Panc1 (cell line): ENCODE results near the gene COQ6. TPM values are rescaled to one million over a fixed set of nuclear protein-coding genes. Genes with fewer than 3 reads are reported as not detected.

ENCODE experiments used
- ATAC-seq: fragments of 200-7000 bp; cut with Tn5 transposase; 2 replicates; pipeline ENCODE4 v1.9.1; 2020; ENCODE audit warnings: mild to moderate bottlenecking, moderate library complexity
- BruUV-seq: library from RNA; stranded (reverse); fragments of 400-500 nt; replicated peaks from 2 replicates; lab custom pipeline; 2021; lab: Mats Ljungman, UMichigan
- CTCF ChIA-PET: fragments of 300-600 bp; sonication (Branson Sonifier 250); formaldehyde crosslinking; loops from one replicate; lab custom pipeline; 2022; ENCODE audit warnings: antibody characterized with exemption; lab: Charles Lee
- POLR2A ChIA-PET: fragments of 300-600 bp; sonication (Branson Sonifier 250); formaldehyde crosslinking; loops from one replicate; lab custom pipeline; 2022; ENCODE audit warnings: antibody characterized with exemption; lab: Charles Lee
- DNase-seq: peaks from one replicate; pipeline ENCODE4 v3.0.0-alpha.2; 2010; ENCODE audit warnings: low read depth, low spot score
- H3K27ac ChIP-seq: 2 replicates; pipeline ENCODE4 v1.5.1; 2011; ENCODE audit warnings: mild to moderate bottlenecking, low read length, inconsistent platforms
- H3K27me3 ChIP-seq: fragments of 200-500 bp; sonication (Bioruptor generic); 2 replicates; pipeline ENCODE4 v1.6.0; 2014; ENCODE audit warnings: low read length, inconsistent platforms; ENCODE audit not compliant: control insufficient read depth, insufficient read depth
- H3K36me3 ChIP-seq: fragments of 200-500 bp; sonication (Bioruptor generic); 2 replicates; pipeline ENCODE4 v1.5.1; 2014; ENCODE audit warnings: inconsistent platforms, mild to moderate bottlenecking, low read length, moderate library complexity; ENCODE audit not compliant: control insufficient read depth, insufficient read depth
- H3K4me1 ChIP-seq: 2 replicates; pipeline ENCODE4 v1.5.1; 2011; ENCODE audit warnings: inconsistent platforms, mild to moderate bottlenecking, low read length, moderate library complexity; ENCODE audit not compliant: control insufficient read depth, insufficient read depth
- H3K4me3 ChIP-seq, 2 experiments: 2 replicates each; pipeline ENCODE4 v1.5.1; 2011 to 2012; ENCODE audit warnings: low read depth in 2 of 2, low read length in 2 of 2, mild to moderate bottlenecking in 2 of 2, inconsistent platforms in 1 of 2, moderate library complexity in 1 of 2
- H3K9me3 ChIP-seq: fragments of 200-500 bp; sonication (Bioruptor generic); 2 replicates; pipeline ENCODE4 v1.5.1; 2014; ENCODE audit warnings: low read depth, mild to moderate bottlenecking, inconsistent platforms, low read length, moderate library complexity; ENCODE audit not compliant: control insufficient read depth, insufficient read depth
- POLR2AphosphoS5 ChIP-seq: IDR thresholded peaks from 2 replicates; pipeline ENCODE4 v1.6.1; 2012; ENCODE audit warnings: mild to moderate bottlenecking, low read depth, low read length, moderate library complexity
- REST ChIP-seq, 2 experiments: IDR thresholded peaks; 2 replicates each; pipeline ENCODE4 v1.6.1; 2011 to 2012; ENCODE audit warnings: low read depth in 2 of 2, control low read depth in 1 of 2, low read length in 1 of 2, mild to moderate bottlenecking in 1 of 2, moderate library complexity in 1 of 2; ENCODE audit not compliant: insufficient read depth in 1 of 2
- SIN3A ChIP-seq: IDR thresholded peaks from 2 replicates; pipeline ENCODE4 v1.6.1; 2012; ENCODE audit warnings: low read depth, mild to moderate bottlenecking, low read length, moderate library complexity, borderline replicate concordance; ENCODE audit not compliant: insufficient read depth
- TCF7L2 ChIP-seq: IDR thresholded peaks from 2 replicates; pipeline ENCODE4 v1.6.1; 2011; ENCODE audit warnings: mild to moderate bottlenecking, low read depth, low read length, inconsistent platforms
- in situ Hi-C: cut with HindIII; loops from 2 replicates; pipeline ENCODE4 v1.10.0; 2016; ENCODE audit warnings: low sequenced_read_pairs, low pct_unique_long_range_greater_than_20kb
- intact Hi-C: fragments of 100-400 bp; cut with micrococcal nuclease; formaldehyde crosslinking; loops from one replicate; pipeline ENCODE4 v1.10.0; 2022; ENCODE audit not compliant: unreplicated experiment
- total RNA-seq: library from RNA; stranded (reverse); gene quantifications from one replicate; pipeline ENCODE4 v1.2.1, GENCODE V29; 2021; ENCODE audit not compliant: unreplicated experiment
- TF ChIP-seq, protein P1 (sequence below): fragments of 450-650 bp; IDR thresholded peaks from 2 replicates; pipeline ENCODE4 v1.5.1; 2017; ENCODE audit warnings: mild to moderate bottlenecking

Gene COQ6
- total RNA-seq, 1 experiment from 2014 or later = 18.5 TPM

- H3K27ac ChIP-seq = no peak overlapping the region
- DNase-seq (no peak), ATAC-seq (no peak)
- H3K9me3 ChIP-seq = no peaks in the 10 kb centered on the region
- ChIA-PET CTCF (no interaction called here), POLR2A (no interaction called here)
- H3K36me3 ChIP-seq = no peaks in the 10 kb centered on the region
- in situ Hi-C loops = no loop called here
- intact Hi-C loops = no loop called here
- TF ChIP-seq POLR2AphosphoS5 (no peak), SIN3A (no peak), REST (IDR thresholded peaks at IDR 0.05; ENCODE audit: insufficient read depth in 1 of 2, low read depth in 2 of 2, low read length in 1 of 2) (no peak), TCF7L2 (no peak)
- TF ChIP-seq, protein P1, sequence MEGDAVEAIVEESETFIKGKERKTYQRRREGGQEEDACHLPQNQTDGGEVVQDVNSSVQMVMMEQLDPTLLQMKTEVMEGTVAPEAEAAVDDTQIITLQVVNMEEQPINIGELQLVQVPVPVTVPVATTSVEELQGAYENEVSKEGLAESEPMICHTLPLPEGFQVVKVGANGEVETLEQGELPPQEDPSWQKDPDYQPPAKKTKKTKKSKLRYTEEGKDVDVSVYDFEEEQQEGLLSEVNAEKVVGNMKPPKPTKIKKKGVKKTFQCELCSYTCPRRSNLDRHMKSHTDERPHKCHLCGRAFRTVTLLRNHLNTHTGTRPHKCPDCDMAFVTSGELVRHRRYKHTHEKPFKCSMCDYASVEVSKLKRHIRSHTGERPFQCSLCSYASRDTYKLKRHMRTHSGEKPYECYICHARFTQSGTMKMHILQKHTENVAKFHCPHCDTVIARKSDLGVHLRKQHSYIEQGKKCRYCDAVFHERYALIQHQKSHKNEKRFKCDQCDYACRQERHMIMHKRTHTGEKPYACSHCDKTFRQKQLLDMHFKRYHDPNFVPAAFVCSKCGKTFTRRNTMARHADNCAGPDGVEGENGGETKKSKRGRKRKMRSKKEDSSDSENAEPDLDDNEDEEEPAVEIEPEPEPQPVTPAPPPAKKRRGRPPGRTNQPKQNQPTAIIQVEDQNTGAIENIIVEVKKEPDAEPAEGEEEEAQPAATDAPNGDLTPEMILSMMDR = no peak
- H3K4me1 ChIP-seq = no peaks in the 10 kb centered on the region
- H3K4me3 ChIP-seq = no peak overlapping the region
- no TSS peak for BruUV-seq
- H3K27me3 ChIP-seq = no peaks in the 10 kb centered on the region
Measured at GRCh38 chr14:73996731-73997107, 46.6 kb downstream of the COQ6 start.

GRCh38 chr14:73997108-73997943 is 47.2 kb downstream of the COQ6 start:
- no peak for ATAC-seq
- POLR2A ChIA-PET = no interaction called here
- no TSS peak for BruUV-seq
- Histone ChIP-seq H3K27ac (no peak overlapping the region), H3K4me3 (no peak overlapping the region), H3K4me1 (no peaks in the 10 kb centered on the region), H3K27me3 (no peaks in the 10 kb centered on the region), H3K36me3 (no peaks in the 10 kb centered on the region), H3K9me3 (no peaks in the 10 kb centered on the region)
- DNase-seq = no peak
- in situ Hi-C loops (no loop called here), intact Hi-C loops (no loop called here)
- CTCF ChIA-PET = no interaction called here
- TF ChIP-seq SIN3A (no peak), POLR2AphosphoS5 (no peak), TCF7L2 (no peak), REST (IDR thresholded peaks at IDR 0.05; ENCODE audit: insufficient read depth in 1 of 2, low read depth in 2 of 2, low read length in 1 of 2) (no peak)
- TF ChIP-seq, protein P1 = no peak
